Measurements from ENCODE around the gene KDM2A. TPM values are rescaled to one million over a fixed set of nuclear protein-coding genes. Genes with fewer than 3 reads are reported as not detected.
"Not testable (repeated sequence)": the region's sequence is repeated elsewhere in the genome, so short reads cannot be mapped to it uniquely, and the experiment has no call there.

Gene KDM2A
- total RNA-seq, 1 donor = 65.9 TPM

DNA sequence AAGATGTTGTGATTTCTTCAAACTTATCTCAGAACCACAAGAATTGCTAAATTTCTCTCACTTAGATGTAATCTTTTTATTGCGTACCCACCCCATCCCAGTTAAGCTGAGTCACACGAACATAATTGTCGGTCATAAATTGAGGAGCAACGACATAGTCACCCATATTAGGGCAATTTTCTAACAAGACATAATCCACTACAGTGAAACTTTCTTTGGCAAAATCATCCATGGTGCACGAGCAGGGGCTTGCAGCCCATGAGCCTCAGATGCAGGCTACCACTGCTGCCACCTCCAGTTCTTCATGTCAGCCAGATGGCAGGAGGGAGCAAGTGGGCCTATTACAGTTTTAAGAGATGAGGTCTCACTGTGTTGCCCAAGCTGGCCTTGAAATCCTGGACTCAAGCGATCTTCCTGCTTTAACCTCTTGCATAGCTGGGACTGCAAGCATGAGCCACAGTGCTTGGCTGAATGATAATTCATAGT lies 77.0 kb downstream of the KDM2A start:
- H3K4me2 ChIP-seq (ENCODE audit: insufficient read depth, low read length) = peak overlapping the region; percentile 25
- no peaks in the 10 kb centered on the region for H3K9me3 ChIP-seq (ENCODE audit: low read depth, low read length)
- TF ChIP-seq CTCF (IDR thresholded peaks at IDR 0.05; ENCODE audit: extremely low read depth, low read depth, low read length) = peak; percentile 14
- peaks cover 3% of the 10 kb centered on the region for H3K79me2 ChIP-seq (ENCODE audit: insufficient read depth, low read length)
- H3K4me1 ChIP-seq (ENCODE audit: insufficient read depth, low read length) = peaks cover 40% of the 10 kb centered on the region
- no peaks in the 10 kb centered on the region for H4K20me1 ChIP-seq (ENCODE audit: insufficient read depth, low read length)
- no peak for DNase-seq (ENCODE audit: insufficient read length, low spot score, missing footprints)
- H3K36me3 ChIP-seq (ENCODE audit: insufficient read depth, low read length) = peaks cover 18% of the 10 kb centered on the region
- no peaks in the 10 kb centered on the region for H3K27me3 ChIP-seq (ENCODE audit: insufficient read depth, low read length)
- H3K4me3 ChIP-seq (ENCODE audit: insufficient read depth, low read length) = no peak overlapping the region
- no peak overlapping the region for H2AFZ ChIP-seq (ENCODE audit: low read length)
- H3K27ac ChIP-seq (ENCODE audit: low read depth, low read length) = peak overlapping the region; percentile 71

DNA sequence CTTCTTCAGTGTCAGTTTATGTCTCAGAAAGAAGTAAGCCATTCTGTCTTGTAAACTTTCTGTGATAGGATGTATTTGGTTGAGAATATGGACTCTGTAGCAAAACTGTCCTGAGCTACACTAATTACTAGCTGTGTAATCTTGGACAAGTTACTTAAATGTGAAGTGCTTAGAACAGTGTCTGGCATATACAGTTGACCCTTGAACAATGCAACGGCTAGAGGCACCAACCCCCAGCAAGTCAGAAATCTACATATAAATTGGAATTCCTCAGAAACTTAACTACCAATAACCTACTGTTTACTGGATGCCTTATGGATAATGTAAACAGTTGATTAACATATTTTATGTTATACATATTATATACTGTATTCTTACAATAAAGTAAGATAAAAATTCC lies 78.5 kb downstream of the KDM2A start:
- Histone ChIP-seq H3K9me3 (ENCODE audit: low read depth, low read length) (no peaks in the 10 kb centered on the region), H4K20me1 (ENCODE audit: insufficient read depth, low read length) (no peaks in the 10 kb centered on the region), H2AFZ (ENCODE audit: low read length) (no peak overlapping the region), H3K27ac (ENCODE audit: low read depth, low read length) (no peak overlapping the region), H3K36me3 (ENCODE audit: insufficient read depth, low read length) (peaks cover 18% of the 10 kb centered on the region), H3K27me3 (ENCODE audit: insufficient read depth, low read length) (no peaks in the 10 kb centered on the region), H3K4me1 (ENCODE audit: insufficient read depth, low read length) (peaks cover 40% of the 10 kb centered on the region), H3K79me2 (ENCODE audit: insufficient read depth, low read length) (peaks cover 3% of the 10 kb centered on the region), H3K4me3 (ENCODE audit: insufficient read depth, low read length) (no peak overlapping the region), H3K4me2 (ENCODE audit: insufficient read depth, low read length) (no peak overlapping the region)
- TF ChIP-seq CTCF (IDR thresholded peaks at IDR 0.05; ENCODE audit: extremely low read depth, low read depth, low read length) = no peak
- no peak for DNase-seq (ENCODE audit: insufficient read length, low spot score, missing footprints)

GRCh38 chr11:67198781-67199180 lies 79.7 kb downstream of the KDM2A start:
- not testable (repeated sequence) for H3K4me3 ChIP-seq (ENCODE audit: insufficient read depth, low read length); H3K79me2 ChIP-seq (ENCODE audit: insufficient read depth, low read length); H2AFZ ChIP-seq (ENCODE audit: low read length); H3K9me3 ChIP-seq (ENCODE audit: low read depth, low read length); H4K20me1 ChIP-seq (ENCODE audit: insufficient read depth, low read length); DNase-seq (ENCODE audit: insufficient read length, low spot score, missing footprints); H3K4me2 ChIP-seq (ENCODE audit: insufficient read depth, low read length); H3K27me3 ChIP-seq (ENCODE audit: insufficient read depth, low read length)
- Histone ChIP-seq H3K4me1 (ENCODE audit: insufficient read depth, low read length) (peaks cover 40% of the 10 kb centered on the region), H3K27ac (ENCODE audit: low read depth, low read length) (peak overlapping the region; percentile 29), H3K36me3 (ENCODE audit: insufficient read depth, low read length) (peaks cover 14% of the 10 kb centered on the region)

DNA sequence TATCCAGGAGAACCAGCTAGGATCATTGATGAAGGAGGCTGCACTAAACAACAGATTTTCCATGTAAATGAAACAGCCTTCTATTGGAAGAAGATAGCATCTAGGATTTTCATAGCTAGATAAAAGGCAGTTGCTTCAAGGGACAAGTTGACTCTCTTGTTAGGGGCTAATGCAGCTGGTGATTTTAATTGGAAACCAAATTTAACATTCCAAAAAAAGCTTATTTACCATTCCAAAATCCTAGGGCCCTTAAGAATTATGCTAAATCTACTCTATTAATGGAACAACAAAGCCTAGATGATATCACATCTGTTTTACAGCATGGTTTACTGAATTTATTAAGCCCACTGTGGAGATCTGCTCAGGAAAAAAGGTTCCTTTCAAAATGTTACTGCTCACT lies 80.7 kb downstream of the KDM2A start:
- no peaks in the 10 kb centered on the region for H3K9me3 ChIP-seq (ENCODE audit: low read depth, low read length)
- H4K20me1 ChIP-seq (ENCODE audit: insufficient read depth, low read length) = no peaks in the 10 kb centered on the region
- no peak overlapping the region for H3K4me3 ChIP-seq (ENCODE audit: insufficient read depth, low read length)
- H3K79me2 ChIP-seq (ENCODE audit: insufficient read depth, low read length) = no peaks in the 10 kb centered on the region
- peaks cover 6% of the 10 kb centered on the region for H3K36me3 ChIP-seq (ENCODE audit: insufficient read depth, low read length)
- no peak for TF ChIP-seq CTCF (IDR thresholded peaks at IDR 0.05; ENCODE audit: extremely low read depth, low read depth, low read length)
- no peak overlapping the region for H2AFZ ChIP-seq (ENCODE audit: low read length)
- H3K4me2 ChIP-seq (ENCODE audit: insufficient read depth, low read length) = no peak overlapping the region
- DNase-seq (ENCODE audit: insufficient read length, low spot score, missing footprints) = no peak
- no peaks in the 10 kb centered on the region for H3K27me3 ChIP-seq (ENCODE audit: insufficient read depth, low read length)
- peaks cover 37% of the 10 kb centered on the region for H3K4me1 ChIP-seq (ENCODE audit: insufficient read depth, low read length)
- H3K27ac ChIP-seq (ENCODE audit: low read depth, low read length) = no peak overlapping the region

All from osteoblast (primary cell).